ENCODE results near the gene GSE1.

GRCh38 chr16:85653290-85653891 is 40.3 kb downstream of the GSE1 start:
- TF ChIP-seq, protein P1, sequence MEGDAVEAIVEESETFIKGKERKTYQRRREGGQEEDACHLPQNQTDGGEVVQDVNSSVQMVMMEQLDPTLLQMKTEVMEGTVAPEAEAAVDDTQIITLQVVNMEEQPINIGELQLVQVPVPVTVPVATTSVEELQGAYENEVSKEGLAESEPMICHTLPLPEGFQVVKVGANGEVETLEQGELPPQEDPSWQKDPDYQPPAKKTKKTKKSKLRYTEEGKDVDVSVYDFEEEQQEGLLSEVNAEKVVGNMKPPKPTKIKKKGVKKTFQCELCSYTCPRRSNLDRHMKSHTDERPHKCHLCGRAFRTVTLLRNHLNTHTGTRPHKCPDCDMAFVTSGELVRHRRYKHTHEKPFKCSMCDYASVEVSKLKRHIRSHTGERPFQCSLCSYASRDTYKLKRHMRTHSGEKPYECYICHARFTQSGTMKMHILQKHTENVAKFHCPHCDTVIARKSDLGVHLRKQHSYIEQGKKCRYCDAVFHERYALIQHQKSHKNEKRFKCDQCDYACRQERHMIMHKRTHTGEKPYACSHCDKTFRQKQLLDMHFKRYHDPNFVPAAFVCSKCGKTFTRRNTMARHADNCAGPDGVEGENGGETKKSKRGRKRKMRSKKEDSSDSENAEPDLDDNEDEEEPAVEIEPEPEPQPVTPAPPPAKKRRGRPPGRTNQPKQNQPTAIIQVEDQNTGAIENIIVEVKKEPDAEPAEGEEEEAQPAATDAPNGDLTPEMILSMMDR (IDR thresholded peaks at IDR 0.05; ENCODE audit: low read depth, low read length) = no peak
- TF ChIP-seq POLR2A (IDR thresholded peaks at IDR 0.05; ENCODE audit: extremely low read depth, insufficient read length) (no peak), MYC (IDR thresholded peaks at IDR 0.05; ENCODE audit: low read depth, low read length) (no peak)

Measured in NB4 (cell line).